ENCODE results near the gene ENPP7. TPM values are rescaled to one million over a fixed set of nuclear protein-coding genes. Genes with fewer than 3 reads are reported as not detected.
A peak's percentile ranks its signal among the peaks of the same experiment; 100 is the strongest.

ENPP7 gene
- not detected for total RNA-seq (2021; ENCODE audit: unreplicated experiment)
- not detected in 2 replicates for polyA plus RNA-seq (2012)
- Bru-seq, nascent RNA, result not detected
- BruChase-seq, experiment 1, labeled RNA remaining after a 6-hour chase, result not detected
- not detected for BruChase-seq, experiment 2, labeled RNA remaining after a 2-hour chase
- long read RNA-seq, result 0 reads

GRCh38 chr17:79730769-79731483 lies at the start of gene ENPP7:
Gene ENPP7 (plus strand): TSS chr17:79730943. CDS start chr17:79731140, 197 bp downstream.
- peaks cover 0 to 10% of the 10 kb centered on the region in 2 experiments; a peak in 1 of 4 replicates for H3K4me1 ChIP-seq (ENCODE audit: control insufficient read depth in 1 of 2, insufficient read depth in 2 of 2, low read length in 2 of 2)
- H3K9me3 ChIP-seq (ENCODE audit: control insufficient read depth in 1 of 2, insufficient read depth in 1 of 2, low read depth in 1 of 2, low read length in 2 of 2), result no peaks in the 10 kb centered on the region
- H3K27ac ChIP-seq (ENCODE audit: low read depth, low read length), result no peak within 1 kb of the TSS
- ATAC-seq, result no peak
- H3K9me2 ChIP-seq (ENCODE audit: insufficient read depth), result no peaks in the 10 kb centered on the region
- BruUV-seq (replicated peaks), result no TSS peak
- H2AFZ ChIP-seq (ENCODE audit: low read depth, low read length, poor library complexity, severe bottlenecking), result no peak within 1 kb of the TSS
- no peaks in the 10 kb centered on the region for H3K79me2 ChIP-seq (ENCODE audit: insufficient read depth, low read length)
- H3K27me3 ChIP-seq (ENCODE audit: insufficient read depth, low read length), result no peaks in the 10 kb centered on the region
- ChIA-PET POLR2A (no interaction called here), RAD21 (ENCODE audit: low non-redundant PET in 1 of 2, low total read pairs in 2 of 2, uncharacterized antibody in 2 of 2, unreplicated experiment in 2 of 2) (no interaction called here), CTCF (no interaction called here)
- no peaks in the 10 kb centered on the region for H3K36me3 ChIP-seq (ENCODE audit: control insufficient read depth in 1 of 2, insufficient read depth in 2 of 2, low read length in 2 of 2)
- H4K20me1 ChIP-seq (ENCODE audit: insufficient read depth), result no peaks in the 10 kb centered on the region
- intact Hi-C loops (cut with micrococcal nuclease), result no loop called here
- no peak for DNase-seq (ENCODE audit: low read depth, low spot score)
- H3K4me3 ChIP-seq (replicated peaks in 1 of 2; ENCODE audit: low read depth in 1 of 2, low read length in 2 of 2), result no peak within 1 kb of the TSS
- H3K4me2 ChIP-seq (ENCODE audit: low read length), result no peak within 1 kb of the TSS
- no peak within 1 kb of the TSS for H3K9ac ChIP-seq (ENCODE audit: low read length)
- TF ChIP-seq SIN3A (IDR thresholded peaks at IDR 0.05; ENCODE audit: low read depth), result no peak
- no peak for TF ChIP-seq EZH2phosphoT487 (IDR thresholded peaks at IDR 0.05; ENCODE audit: borderline replicate concordance)

GRCh38 chr17:79681101-79681621 lies 49.6 kb upstream of the ENPP7 start:
- Histone ChIP-seq H2AFZ (ENCODE audit: low read depth, low read length, poor library complexity, severe bottlenecking) (no peak overlapping the region), H3K9me2 (ENCODE audit: insufficient read depth) (no peaks in the 10 kb centered on the region), H3K9me3 (ENCODE audit: control insufficient read depth in 1 of 2, insufficient read depth in 1 of 2, low read depth in 1 of 2, low read length in 2 of 2) (no peaks in the 10 kb centered on the region), H4K20me1 (ENCODE audit: insufficient read depth) (no peaks in the 10 kb centered on the region), H3K9ac (ENCODE audit: low read length) (no peak overlapping the region), H3K4me2 (ENCODE audit: low read length) (no peak overlapping the region), H3K27me3 (ENCODE audit: insufficient read depth, low read length) (peaks cover 8% of the 10 kb centered on the region; the same call in 1 of the 2 replicates), H3K4me3 (replicated peaks in 1 of 2; ENCODE audit: low read depth in 1 of 2, low read length in 2 of 2) (no peak overlapping the region), H3K79me2 (ENCODE audit: insufficient read depth, low read length) (no peaks in the 10 kb centered on the region), H3K27ac (ENCODE audit: low read depth, low read length) (no peak overlapping the region), H3K36me3 (ENCODE audit: control insufficient read depth in 1 of 2, insufficient read depth in 2 of 2, low read length in 2 of 2) (no peaks in the 10 kb centered on the region), H3K4me1 (ENCODE audit: control insufficient read depth in 1 of 2, insufficient read depth in 2 of 2, low read length in 2 of 2) (no peaks in the 10 kb centered on the region)
- CTCF ChIA-PET, result interaction anchor here (0.7 kb wide), 1 partner anchor 65 kb away, joined by 3 read pairs; no protein-coding TSS in a partner anchor
- POLR2A ChIA-PET, result no interaction called here
- intact Hi-C loops (cut with micrococcal nuclease), result no loop called here
- RAD21 ChIA-PET (ENCODE audit: low non-redundant PET in 1 of 2, low total read pairs in 2 of 2, uncharacterized antibody in 2 of 2, unreplicated experiment in 2 of 2), result no interaction called here
- no TSS peak for BruUV-seq (replicated peaks)
- DNase-seq (ENCODE audit: low read depth, low spot score) (no peak), ATAC-seq (peak; percentile 60)
- TF ChIP-seq POLR2A (IDR thresholded peaks at IDR 0.05; ENCODE audit: borderline replicate concordance, extremely low read depth, insufficient read depth, insufficient read length) (no peak), CTCF (IDR thresholded peaks at IDR 0.05 in 2 of 3, conservative IDR thresholded peaks at IDR 0.05 in 1 of 3; ENCODE audit: borderline replicate concordance in 1 of 3, insufficient read depth in 1 of 3, low read depth in 2 of 3, low read length in 2 of 3) (0 out of 6 replicates have a peak, but pooled peaks of 2 of the 3 experiments have one; percentile 13 to 16)
